CD4-positive, alpha-beta T cell treated with Interleukin-12 subunit alpha and Interleukin-12 subunit beta, for 1 hour (primary cell): ENCODE measurements around the gene PRKACB.

ENCODE experiments used
- DNase-seq: peaks from one replicate; pipeline ENCODE4 v3.0.0-alpha.2; 2020

PRKACB gene

DNA sequence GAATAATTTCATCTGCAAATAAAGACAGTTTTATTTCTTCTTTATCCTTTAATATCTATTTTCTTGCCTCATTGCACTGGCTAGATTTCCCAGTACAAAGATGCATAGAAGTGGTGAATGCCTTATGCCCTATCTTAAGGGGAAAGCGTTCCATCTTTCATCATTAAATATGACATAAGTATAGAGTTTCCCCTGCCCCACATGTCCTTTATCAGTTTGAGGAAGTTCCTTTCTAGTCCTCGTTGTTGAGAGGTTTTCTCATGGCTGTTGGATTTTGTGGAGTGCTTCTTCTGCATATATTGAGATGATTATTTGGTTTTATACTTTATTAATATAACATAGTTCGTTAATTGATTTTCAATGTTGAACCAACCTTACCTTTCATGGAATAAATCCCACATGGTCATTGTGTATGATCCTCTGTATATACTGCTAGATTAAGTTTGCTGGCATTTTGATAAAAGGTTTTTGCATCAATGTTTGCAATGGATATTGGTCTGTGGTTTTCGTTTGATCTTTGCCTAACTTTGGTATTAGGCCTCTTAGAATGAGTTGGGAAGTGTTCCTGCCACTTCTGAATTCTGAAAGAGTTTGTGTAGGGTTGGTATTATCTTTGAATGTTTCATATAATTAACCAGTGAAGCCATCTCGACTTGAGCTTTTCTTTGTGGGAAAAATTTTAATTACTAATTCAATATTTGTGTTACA lies 15.6 kb downstream of the PRKACB start:
- no peak for DNase-seq

GRCh38 chr1:84162295-84162694 lies 18.2 kb downstream of the PRKACB start:
- DNase-seq, result no peak

DNA sequence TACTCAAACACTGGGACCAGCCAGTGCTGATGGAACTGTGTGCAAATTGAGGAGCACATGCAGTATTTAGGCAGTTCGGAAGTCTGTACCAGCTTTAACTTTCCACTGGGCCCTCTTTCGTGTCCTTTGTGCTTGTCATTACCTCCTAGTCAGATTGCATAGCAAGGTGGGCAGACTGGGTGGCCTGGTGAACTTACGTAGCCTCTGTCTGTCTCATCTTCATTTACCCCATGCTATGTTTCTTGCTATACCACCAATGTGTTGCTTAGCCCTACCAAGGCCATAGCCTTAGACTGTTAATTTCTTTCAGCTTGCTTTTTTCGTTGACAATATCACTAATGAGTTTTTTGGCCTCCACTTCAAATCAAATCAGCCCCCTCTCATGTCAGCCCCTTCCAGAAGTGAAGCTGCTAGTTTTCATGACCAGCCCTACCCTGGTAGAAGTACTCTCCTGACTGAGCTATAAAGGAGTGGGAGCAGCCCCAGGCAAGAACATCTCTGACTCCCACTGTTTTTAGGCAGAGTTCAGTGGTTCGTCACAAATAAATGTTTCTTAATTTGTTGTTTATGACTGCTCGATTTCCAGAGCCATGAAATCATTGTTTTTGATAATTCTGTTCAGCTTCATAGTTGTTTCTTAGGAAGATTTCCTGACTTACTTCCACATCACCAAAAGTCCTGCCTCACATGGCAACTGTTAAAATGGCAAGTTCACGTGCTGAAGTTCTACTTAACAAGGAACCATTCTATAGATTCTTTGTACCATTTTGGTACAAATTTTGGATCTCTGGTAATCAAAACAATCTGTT lies 19.3 kb downstream of the PRKACB start:
- DNase-seq, result no peak

GRCh38 chr1:84164161-84164560 lies 20.1 kb downstream of the PRKACB start:
- no peak for DNase-seq

DNA sequence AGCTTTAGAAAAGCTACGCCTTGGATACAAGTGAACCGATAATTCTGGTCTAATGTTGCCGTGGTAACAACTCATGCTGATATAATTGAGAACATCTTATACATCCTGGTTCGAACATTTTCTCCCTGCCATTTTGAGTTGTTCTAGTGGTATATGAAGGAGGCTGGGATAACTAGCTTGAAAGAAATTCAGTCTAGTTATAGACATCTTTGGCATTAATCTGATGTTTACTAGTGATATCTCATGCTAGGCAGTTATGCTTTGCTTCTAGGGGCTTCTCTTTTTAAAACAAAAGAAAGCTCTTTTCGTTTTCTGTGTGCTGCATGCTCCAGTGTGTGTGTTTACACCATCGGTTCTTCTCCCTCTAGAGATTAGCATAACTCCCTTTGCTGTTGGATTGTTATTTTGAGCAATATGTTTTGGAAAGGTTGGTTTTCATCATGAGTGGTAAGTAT lies 20.5 kb downstream of the PRKACB start:
- no peak for DNase-seq

DNA sequence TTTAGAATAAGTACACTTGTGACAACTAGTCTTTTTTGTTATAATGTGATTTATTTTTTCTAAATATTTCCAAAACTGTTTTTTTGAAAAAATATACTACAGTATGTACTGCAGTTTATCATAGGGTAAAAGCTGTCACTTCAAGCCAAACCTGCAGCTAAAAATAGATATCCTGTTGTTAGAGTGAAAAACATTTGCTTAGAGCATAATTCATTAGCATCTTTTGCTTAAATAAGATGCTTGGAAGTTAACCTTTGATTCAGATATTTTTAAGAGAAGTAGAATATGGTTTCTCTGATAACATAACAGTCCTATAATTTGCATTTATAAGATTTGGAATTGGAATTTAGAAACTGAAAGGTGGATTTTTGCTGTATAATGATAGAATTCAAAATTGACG lies 21.5 kb downstream of the PRKACB start:
- no peak for DNase-seq

- no peak for DNase-seq
Measured at GRCh38 chr1:84166797-84167196, 22.7 kb downstream of the PRKACB start.

- no peak for DNase-seq
Measured at GRCh38 chr1:84168783-84169182, 24.7 kb downstream of the PRKACB start.

DNA sequence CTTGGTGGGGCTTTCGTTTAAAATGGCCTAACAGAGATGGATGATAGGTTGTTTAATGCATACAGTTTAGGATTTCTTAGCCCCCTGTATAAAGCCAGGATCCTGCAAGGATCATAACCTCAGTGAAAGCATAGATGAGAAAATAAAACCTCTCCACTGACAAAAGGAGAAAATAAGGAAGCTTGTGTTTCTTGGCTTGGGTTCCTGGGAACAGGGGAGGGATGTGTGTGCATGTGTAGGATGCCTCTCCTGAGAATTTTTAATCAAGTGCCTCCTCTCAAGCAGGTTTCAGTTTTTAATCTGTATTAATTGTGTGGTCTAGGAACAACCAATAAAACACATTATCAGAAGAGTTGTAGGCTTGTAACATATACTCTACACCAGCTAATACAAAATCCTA lies 26.1 kb downstream of the PRKACB start:
- DNase-seq, result no peak

- DNase-seq, result no peak
Measured at GRCh38 chr1:84171481-84171880, 27.4 kb downstream of the PRKACB start.

DNA sequence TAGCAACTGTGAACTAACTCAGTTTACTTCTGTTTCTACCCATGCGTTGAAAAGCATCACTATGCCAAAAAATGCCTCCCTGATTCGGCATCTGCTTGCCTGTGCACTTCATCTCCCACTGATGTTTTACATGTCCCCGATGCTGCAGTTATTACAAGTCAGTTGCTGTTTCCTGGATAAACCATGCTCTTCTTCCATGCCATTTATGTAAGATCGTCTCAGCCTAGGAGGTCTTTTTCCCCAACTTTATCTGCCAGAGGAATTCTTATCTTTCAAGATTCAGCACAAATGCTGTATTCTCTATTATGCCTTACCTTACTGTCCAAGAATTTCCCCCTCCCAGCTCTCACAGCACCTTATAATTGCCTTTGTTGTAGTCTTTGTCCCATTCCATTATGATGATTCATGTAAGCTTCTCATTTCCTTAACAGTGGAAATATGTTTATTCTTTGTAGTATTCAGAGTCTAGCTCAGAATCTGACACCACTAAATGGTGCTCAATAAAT lies 30.0 kb downstream of the PRKACB start:
- DNase-seq, result no peak

GRCh38 chr1:84181350-84182005 lies 37.4 kb downstream of the PRKACB start:
- no peak for DNase-seq

DNA sequence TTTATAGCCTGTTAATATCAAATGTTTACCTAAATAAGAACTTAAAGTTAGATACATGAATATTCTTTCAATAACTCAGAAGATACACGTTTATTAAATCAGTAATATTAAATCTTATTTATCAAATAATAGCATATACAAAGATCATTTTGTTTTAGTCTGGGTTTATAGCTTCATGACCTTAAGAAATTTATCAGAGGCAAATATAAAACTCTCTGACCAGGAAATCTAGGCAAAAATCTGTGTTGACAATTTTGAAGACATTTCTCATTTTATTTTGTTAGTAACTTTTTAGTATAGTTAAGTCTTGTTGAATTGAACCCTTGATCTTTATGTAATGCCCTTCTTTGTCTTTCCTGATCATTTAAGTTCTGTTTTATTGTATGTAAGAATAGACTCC lies 46.4 kb downstream of the PRKACB start:
- no peak for DNase-seq

GRCh38 chr1:84192681-84193080 lies 48.6 kb downstream of the PRKACB start:
- DNase-seq, result no peak

GRCh38 chr1:84198832-84199231 lies 54.8 kb downstream of the PRKACB start:
- no peak for DNase-seq

DNA sequence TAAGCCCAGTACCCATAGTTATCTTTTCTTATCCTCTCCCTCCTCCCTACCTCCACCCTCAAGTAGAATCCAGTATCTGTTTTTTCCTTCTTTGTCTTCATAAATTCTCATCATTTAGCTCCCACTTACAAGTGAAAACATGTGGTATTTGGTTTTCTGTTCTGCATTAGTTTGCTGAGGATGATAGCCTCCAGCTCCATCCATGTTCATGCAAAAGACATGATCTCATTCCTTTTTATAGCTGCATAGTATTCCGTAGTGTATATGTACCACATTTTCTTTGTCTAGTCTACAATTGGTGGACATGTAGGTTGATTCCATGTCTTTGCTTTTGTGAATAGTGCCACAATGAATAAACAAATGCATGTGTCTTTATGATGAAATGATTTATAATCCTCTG lies 55.2 kb downstream of the PRKACB start:
- no peak for DNase-seq

- DNase-seq, result no peak
Measured at GRCh38 chr1:84202126-84202525, 58.1 kb downstream of the PRKACB start.

DNA sequence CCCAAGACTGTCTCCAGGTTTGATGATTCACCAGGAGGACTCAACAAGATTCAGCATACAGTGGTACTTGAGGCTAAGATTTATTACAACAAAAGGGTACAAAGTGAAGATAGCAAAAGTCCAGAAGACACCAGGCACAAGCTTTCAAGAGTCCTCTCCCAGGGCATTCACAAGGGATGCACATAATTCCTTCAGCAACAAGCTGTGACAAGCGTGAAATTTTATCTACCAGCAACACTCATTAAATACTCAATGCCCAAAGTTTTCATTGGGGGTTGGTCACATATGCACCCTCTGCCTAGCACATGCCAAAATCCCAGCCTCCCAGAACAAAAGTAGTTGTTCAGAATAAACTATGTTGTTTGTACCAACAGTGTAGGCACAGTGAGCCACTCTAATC lies 62.3 kb downstream of the PRKACB start:
- no peak for DNase-seq

- DNase-seq, result no peak
Measured at GRCh38 chr1:84208935-84209334, 64.9 kb downstream of the PRKACB start.

DNA sequence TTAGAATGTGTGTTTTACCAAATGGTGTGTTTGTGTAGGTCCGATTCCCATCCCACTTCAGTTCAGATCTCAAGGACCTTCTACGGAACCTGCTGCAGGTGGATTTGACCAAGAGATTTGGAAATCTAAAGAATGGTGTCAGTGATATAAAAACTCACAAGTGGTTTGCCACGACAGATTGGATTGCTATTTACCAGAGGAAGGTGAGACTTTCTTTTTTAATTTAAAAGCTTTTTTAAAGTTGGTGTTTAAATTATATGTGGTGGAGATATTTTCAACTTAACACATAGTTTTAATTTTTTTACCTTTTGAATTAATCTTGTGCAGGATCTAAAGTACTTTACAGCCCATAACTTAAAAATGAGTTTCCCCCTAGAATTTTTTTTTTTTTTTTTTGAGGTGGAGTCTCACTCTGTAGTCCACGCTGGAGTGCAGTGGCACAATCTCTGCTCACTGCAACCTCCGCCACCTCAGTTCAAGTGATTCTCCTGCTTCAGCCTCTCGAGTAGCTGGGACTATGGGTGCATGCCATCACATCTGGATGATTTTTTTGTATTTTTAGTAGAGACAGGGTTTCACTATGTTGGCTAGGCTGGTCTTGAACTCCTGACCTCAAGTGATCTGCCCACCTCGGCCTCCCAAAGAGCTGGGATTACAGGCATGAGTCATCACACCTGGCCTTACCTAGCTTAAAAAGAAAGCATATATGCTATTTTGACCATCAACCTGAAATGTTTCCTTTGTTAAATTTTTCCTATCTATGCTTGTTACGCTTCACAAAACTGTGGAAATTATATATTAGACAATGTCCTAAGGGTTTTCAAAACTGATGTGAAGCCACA lies 70.3 kb downstream of the PRKACB start:
- no peak for DNase-seq

DNA sequence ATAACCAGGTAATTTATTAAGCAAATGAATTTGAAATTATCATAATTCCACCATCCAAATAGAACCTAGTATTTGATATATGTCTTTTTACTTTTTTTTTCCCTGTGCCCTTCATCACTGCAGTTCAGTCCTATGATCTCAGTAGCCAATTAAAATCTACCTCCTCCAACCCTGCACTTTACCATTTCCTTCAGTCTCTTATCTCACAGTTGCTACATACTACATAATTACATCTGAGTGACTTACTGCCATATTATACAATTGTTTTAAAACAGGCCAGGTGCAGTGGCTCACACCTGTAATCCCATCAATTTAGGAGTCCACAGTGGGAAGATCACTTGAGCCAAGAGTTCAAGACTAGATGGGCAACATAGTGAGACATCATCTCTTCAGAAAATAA lies 73.2 kb downstream of the PRKACB start:
- DNase-seq, result no peak

DNA sequence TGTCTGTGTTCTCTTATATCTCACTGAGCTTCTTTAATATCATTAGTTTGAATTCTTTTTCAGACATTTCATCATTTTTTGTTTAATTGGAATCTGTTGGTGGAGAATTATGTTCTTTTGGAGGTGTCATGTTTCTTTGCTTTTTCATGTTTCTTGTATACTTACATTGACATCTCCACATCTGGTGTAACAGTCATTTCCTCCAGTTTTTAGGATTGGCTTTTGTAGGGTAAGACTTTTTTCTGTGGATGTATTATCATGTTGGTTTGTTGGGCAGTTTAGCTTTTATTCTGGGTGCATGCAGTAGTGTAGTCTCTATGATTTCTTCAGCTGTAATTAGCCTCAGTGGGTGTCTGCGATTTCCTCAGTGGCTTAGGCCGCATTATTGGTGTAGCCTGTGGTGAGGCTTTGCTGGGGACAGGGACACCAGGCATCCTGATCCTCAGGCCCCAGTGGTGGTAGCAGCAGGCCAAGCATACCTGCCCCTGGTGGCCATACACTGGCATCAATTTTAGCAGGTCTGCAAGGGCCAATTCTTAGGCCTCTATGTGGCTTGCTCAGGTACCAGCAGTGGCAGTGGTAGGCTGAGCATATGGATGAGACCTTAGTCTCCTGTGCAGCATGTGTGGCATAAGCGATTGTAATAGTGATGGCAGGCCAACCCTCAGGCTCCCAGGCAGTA lies 79.8 kb downstream of the PRKACB start:
- no peak for DNase-seq
